ENCODE measurements around the gene TAS2R40.

- TF ChIP-seq, protein P1, sequence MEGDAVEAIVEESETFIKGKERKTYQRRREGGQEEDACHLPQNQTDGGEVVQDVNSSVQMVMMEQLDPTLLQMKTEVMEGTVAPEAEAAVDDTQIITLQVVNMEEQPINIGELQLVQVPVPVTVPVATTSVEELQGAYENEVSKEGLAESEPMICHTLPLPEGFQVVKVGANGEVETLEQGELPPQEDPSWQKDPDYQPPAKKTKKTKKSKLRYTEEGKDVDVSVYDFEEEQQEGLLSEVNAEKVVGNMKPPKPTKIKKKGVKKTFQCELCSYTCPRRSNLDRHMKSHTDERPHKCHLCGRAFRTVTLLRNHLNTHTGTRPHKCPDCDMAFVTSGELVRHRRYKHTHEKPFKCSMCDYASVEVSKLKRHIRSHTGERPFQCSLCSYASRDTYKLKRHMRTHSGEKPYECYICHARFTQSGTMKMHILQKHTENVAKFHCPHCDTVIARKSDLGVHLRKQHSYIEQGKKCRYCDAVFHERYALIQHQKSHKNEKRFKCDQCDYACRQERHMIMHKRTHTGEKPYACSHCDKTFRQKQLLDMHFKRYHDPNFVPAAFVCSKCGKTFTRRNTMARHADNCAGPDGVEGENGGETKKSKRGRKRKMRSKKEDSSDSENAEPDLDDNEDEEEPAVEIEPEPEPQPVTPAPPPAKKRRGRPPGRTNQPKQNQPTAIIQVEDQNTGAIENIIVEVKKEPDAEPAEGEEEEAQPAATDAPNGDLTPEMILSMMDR (IDR thresholded peaks at IDR 0.05) = no peak
- no peak for TF ChIP-seq POLR2A (IDR thresholded peaks at IDR 0.05)
These were observed 28.4 kb downstream of the TAS2R40 start for GRCh38 chr7:143250199-143250598.
